GM19043 (cell line): ENCODE measurements around the gene TTC1.
"Not testable (repeated sequence)": the region's sequence is repeated elsewhere in the genome, so short reads cannot be mapped to it uniquely, and the experiment has no call there.

ENCODE experiments used
- ATAC-seq: cut with Tn5 transposase; IDR thresholded peaks from one replicate; pipeline ENCODE4 v1.9.1; 2021; ENCODE audit warnings: low read depth; ENCODE audit not compliant: unreplicated experiment

TTC1 gene

GRCh38 chr5:160036884-160037283, 27.9 kb downstream of the TTC1 start:
- ATAC-seq: no peak

- ATAC-seq: no peak
Measured at GRCh38 chr5:160039810-160040470, 31.0 kb downstream of the TTC1 start.

- no peak for ATAC-seq
Measured at GRCh38 chr5:160040471-160040835, 31.5 kb downstream of the TTC1 start.

- ATAC-seq: no peak
Measured at GRCh38 chr5:160042671-160043070, 33.7 kb downstream of the TTC1 start.

GRCh38 chr5:160044391-160044804, 35.5 kb downstream of the TTC1 start:
- no peak for ATAC-seq

GRCh38 chr5:160044967-160045366, 36.0 kb downstream of the TTC1 start:
- ATAC-seq: no peak

- ATAC-seq: no peak
Measured at GRCh38 chr5:160047423-160047822, 38.5 kb downstream of the TTC1 start.

GRCh38 chr5:160048131-160048530, 39.2 kb downstream of the TTC1 start:
- ATAC-seq: no peak

GRCh38 chr5:160049099-160049498, 40.2 kb downstream of the TTC1 start:
- ATAC-seq: no peak

- ATAC-seq: no peak
Measured at GRCh38 chr5:160054047-160054446, 45.1 kb downstream of the TTC1 start.

- no peak for ATAC-seq
Measured at GRCh38 chr5:160054831-160055230, 45.9 kb downstream of the TTC1 start.

- no peak for ATAC-seq
Measured at GRCh38 chr5:160057256-160057655, 48.3 kb downstream of the TTC1 start.

- ATAC-seq: no peak
Measured at GRCh38 chr5:160060001-160060400, 51.1 kb downstream of the TTC1 start.

GRCh38 chr5:160061770-160062169, 52.8 kb downstream of the TTC1 start:
- no peak for ATAC-seq

GRCh38 chr5:160064417-160064810, 55.5 kb downstream of the TTC1 start:
- no peak for ATAC-seq

GRCh38 chr5:160064995-160065614, 56.2 kb downstream of the TTC1 start:
- ATAC-seq: no peak

GRCh38 chr5:160069120-160069519, 60.2 kb downstream of the TTC1 start:
- not testable (repeated sequence) for ATAC-seq

GRCh38 chr5:160071516-160071915, 62.6 kb downstream of the TTC1 start:
- no peak for ATAC-seq

- ATAC-seq: no peak
Measured at GRCh38 chr5:160071916-160072315, 63.0 kb downstream of the TTC1 start.

GRCh38 chr5:160075073-160075472, 66.1 kb downstream of the TTC1 start:
- no peak for ATAC-seq

- no peak for ATAC-seq
Measured at GRCh38 chr5:160076997-160077396, 68.1 kb downstream of the TTC1 start.

GRCh38 chr5:160079753-160080152, 70.8 kb downstream of the TTC1 start:
- no peak for ATAC-seq

- ATAC-seq: no peak
Measured at GRCh38 chr5:160081495-160081894, 72.6 kb downstream of the TTC1 start.
